Jurkat, Clone E6-1 (cell line): ENCODE measurements around the gene EIF5A2. TPM values are rescaled to one million over a fixed set of nuclear protein-coding genes. Genes with fewer than 3 reads are reported as not detected.
A peak's percentile ranks its signal among the peaks of the same experiment; 100 is the strongest.
"Not testable (repeated sequence)": the region's sequence is repeated elsewhere in the genome, so short reads cannot be mapped to it uniquely, and the experiment has no call there.

Source experiments
- DNase-seq: peaks from one replicate; pipeline ENCODE4 v3.0.0-alpha.2; 2011; ENCODE audit warnings: low read depth, low spot score
- H3K4me3 ChIP-seq: 2 replicates; pipeline ENCODE4 v1.5.1; 2011; ENCODE audit warnings: mild to moderate bottlenecking, low read length, control low read depth, moderate library complexity
- polyA plus RNA-seq: library from polyadenylated mRNA; unstranded; fragments of >200 nt; gene quantifications from one replicate; pipeline ENCODE4 v1.2.1, GENCODE V29; 2012; ENCODE audit warnings: missing spikeins; ENCODE audit not compliant: insufficient read length, insufficient read depth

Gene EIF5A2
- 8.9 TPM for polyA plus RNA-seq

GRCh38 chr3:170908235-170909116, at the start of gene EIF5A2:
EIF5A2 (minus strand) TSS chr3:170908637; CDS start chr3:170907806, 831 bp downstream.
- DNase-seq = peak; percentile 85
- peak within 1 kb of the TSS; percentile 58 for H3K4me3 ChIP-seq

- no peak for DNase-seq
- no peak overlapping the region for H3K4me3 ChIP-seq
Measured at GRCh38 chr3:170956647-170957046, 48.2 kb upstream of the EIF5A2 start.

- H3K4me3 ChIP-seq = no peak overlapping the region
- no peak for DNase-seq
Measured at GRCh38 chr3:170953736-170954135, 45.3 kb upstream of the EIF5A2 start.

- no peak overlapping the region for H3K4me3 ChIP-seq
- no peak for DNase-seq
Measured at GRCh38 chr3:170953229-170953628, 44.8 kb upstream of the EIF5A2 start.

- H3K4me3 ChIP-seq = no peak overlapping the region
- no peak for DNase-seq
Measured at GRCh38 chr3:170949211-170949610, 40.8 kb upstream of the EIF5A2 start.

- H3K4me3 ChIP-seq = no peak overlapping the region
- DNase-seq = no peak
Measured at GRCh38 chr3:170947018-170947769, 38.8 kb upstream of the EIF5A2 start.

- no peak overlapping the region for H3K4me3 ChIP-seq
- no peak for DNase-seq
Measured at GRCh38 chr3:170942011-170942410, 33.6 kb upstream of the EIF5A2 start.

GRCh38 chr3:170941551-170941950, 33.1 kb upstream of the EIF5A2 start:
- no peak overlapping the region for H3K4me3 ChIP-seq
- no peak for DNase-seq

- DNase-seq, H3K4me3 ChIP-seq: not testable (repeated sequence)
Measured at GRCh38 chr3:170933039-170933438, 24.6 kb upstream of the EIF5A2 start.

GRCh38 chr3:170923553-170923952, 15.1 kb upstream of the EIF5A2 start:
- not testable (repeated sequence) for H3K4me3 ChIP-seq, DNase-seq

- DNase-seq = no peak
- no peak overlapping the region for H3K4me3 ChIP-seq
Measured at GRCh38 chr3:170918715-170919114, 10.3 kb upstream of the EIF5A2 start.

GRCh38 chr3:170914690-170915089, 6.3 kb upstream of the EIF5A2 start:
- H3K4me3 ChIP-seq = no peak overlapping the region
- no peak for DNase-seq

- no peak for DNase-seq
- H3K4me3 ChIP-seq = no peak overlapping the region
Measured at GRCh38 chr3:170914212-170914611, 5.8 kb upstream of the EIF5A2 start.

- no peak for DNase-seq
- no peak overlapping the region for H3K4me3 ChIP-seq
Measured at GRCh38 chr3:170911051-170911450, 2.6 kb upstream of the EIF5A2 start.

GRCh38 chr3:170910542-170910941, 2.1 kb upstream of the EIF5A2 start:
- no peak overlapping the region for H3K4me3 ChIP-seq
- no peak for DNase-seq

GRCh38 chr3:170909129-170909903, 879 bp upstream of the EIF5A2 start:
- H3K4me3 ChIP-seq = no peak overlapping the region
- no peak for DNase-seq

GRCh38 chr3:170907637-170908234, 701 bp downstream of the EIF5A2 start:
- DNase-seq = no peak

GRCh38 chr3:170905862-170906261, 2.6 kb downstream of the EIF5A2 start:
- DNase-seq = no peak
- no peak overlapping the region for H3K4me3 ChIP-seq

More at GRCh38 chr3:170907637-170908234, 701 bp downstream of the EIF5A2 start:
- peak overlapping the region; percentile 58 for H3K4me3 ChIP-seq

- no peak for DNase-seq
- no peak overlapping the region for H3K4me3 ChIP-seq
Measured at GRCh38 chr3:170903123-170903522, 5.3 kb downstream of the EIF5A2 start.
